Activated naive CD4-positive, alpha-beta T cell treated with Interleukin-2 at 50 U/mL for 16 hours (primary cell): ENCODE data around the gene CCDC87.
"Not testable (repeated sequence)": the region's sequence is repeated elsewhere in the genome, so short reads cannot be mapped to it uniquely, and the experiment has no call there.

Source experiments
- DNase-seq: peaks from one replicate; pipeline ENCODE4 v3.0.0-alpha.2; 2020

The CCDC87 gene

DNA sequence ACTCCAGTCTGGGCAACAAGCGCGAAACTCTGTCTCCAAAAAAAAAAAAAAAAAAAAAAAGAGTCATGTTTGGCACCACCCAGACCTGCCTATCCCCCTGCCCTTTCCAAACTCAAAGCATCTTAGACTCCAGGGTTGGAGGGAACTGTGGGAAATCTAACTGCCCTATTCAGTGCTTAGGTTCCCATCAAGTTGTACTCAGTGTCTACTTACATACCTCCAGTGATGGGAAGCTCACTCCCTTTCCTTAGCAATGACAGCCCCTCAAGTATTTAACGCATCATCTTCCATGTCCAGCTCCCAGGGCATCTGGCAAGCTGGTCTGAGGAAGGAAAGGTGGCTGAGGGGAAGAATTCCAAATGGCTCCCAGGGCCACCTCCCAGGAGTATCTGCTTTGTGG is 43.2 kb downstream of the CCDC87 start:
- no peak for DNase-seq

DNA sequence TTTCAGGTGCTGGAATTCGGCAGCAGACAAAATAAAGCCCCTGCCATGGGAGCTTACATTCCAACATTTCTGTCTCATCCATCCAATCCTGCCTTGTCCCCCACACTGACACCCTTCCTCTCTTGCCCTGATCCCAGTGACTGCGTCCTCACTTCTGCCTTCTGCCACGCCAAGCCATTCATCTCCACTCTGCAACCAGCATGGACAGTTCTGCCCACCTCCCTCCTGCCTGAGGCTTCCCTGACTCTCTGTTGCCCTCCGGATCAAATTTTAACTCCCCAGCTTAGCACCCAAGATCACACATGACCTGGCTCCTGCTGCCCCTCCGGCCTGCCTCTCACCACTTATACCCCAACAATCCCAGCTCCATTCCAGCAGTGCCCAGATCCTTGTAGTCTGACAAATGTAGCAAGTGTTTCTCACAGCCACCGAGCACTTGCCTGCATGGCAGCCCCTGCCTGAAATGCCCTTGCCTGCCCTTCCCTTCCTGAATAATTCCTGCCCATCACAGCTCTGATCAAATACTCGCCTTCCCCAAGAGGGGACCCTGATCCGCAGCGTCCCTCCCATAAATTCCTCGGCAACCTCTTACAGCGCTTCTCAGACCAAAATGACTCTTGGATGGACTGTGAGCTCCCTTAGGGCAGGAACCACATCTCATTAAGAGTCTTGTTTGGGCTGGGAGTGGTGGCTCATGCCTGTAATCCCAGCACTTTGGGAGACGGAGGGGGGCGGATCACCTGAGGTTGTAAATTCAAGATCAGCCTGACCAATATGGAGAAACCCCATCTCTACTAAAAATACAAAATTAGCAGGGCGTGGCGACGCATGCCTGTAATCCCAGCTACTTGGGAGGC is 43.9 kb downstream of the CCDC87 start:
- DNase-seq, result no peak

DNA sequence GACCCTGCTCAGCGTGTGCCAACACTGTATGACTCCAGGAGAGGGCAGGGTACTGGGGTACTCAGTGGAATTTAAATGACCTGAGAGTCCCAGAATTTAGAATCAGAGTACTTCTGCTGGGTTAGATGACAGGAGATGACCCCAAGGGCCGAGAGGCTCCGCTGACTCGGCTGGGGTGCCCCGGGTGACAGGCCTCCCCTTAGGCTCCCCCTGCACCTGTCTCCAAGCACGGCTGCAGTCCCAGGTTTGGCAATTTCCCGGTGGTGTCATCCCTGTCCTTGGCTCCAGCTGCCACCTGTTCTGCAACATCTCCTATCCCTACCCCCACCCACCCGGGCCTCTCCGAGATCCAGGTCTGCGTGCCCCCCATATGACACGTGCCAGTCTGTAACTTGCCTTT is 44.8 kb downstream of the CCDC87 start:
- no peak for DNase-seq

DNA sequence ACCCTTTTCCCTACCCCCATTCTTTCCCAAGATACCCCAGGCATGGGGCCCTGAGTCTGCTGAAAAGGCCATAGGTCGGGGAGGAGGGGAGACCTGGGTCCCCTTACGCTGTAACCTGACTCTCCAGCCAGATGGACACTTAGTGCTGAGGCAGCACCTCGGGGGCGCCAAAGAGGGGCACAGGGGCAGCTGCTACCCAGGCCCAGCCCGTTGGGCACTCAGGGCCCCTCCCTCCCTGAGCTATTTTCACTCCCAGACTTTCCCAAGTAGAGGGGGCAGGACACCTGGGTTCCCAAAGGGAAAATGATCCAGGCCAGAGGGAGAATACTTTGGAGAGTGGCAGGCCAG is 45.2 kb downstream of the CCDC87 start:
- no peak for DNase-seq

DNA sequence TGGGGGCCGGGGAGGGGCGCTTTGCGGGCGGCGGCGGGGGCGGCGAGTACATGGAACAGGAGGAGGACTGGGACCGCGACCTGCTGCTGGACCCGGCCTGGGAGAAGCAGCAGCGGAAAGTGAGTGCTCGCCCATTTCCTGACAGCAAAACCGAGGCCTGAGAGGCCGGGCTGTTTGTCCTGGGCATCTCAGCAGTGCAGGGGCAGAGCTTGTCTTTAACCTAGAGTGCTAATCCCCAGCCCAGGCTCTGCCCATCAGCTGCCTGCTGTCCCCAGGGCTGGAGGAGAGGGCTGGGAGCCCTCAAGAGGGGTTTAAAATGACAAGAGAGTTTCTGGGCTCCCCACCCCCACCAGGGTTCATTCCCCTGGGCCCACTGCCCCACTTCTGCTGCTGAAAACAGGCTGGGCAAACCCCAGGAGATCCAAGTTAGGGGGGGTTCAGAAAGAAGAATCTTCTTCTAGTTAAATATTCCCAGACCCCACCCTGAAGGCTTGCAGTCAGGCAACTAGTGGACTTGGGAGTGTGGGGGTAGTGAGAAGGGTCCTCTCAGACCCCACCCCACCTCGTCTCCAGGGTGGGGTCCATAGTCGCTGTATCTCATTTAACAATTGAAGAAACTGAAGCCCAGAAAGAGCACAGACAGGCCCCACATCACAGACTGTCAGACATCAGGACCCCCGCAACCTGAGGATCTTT is 45.7 kb downstream of the CCDC87 start:
- no peak for DNase-seq

DNA sequence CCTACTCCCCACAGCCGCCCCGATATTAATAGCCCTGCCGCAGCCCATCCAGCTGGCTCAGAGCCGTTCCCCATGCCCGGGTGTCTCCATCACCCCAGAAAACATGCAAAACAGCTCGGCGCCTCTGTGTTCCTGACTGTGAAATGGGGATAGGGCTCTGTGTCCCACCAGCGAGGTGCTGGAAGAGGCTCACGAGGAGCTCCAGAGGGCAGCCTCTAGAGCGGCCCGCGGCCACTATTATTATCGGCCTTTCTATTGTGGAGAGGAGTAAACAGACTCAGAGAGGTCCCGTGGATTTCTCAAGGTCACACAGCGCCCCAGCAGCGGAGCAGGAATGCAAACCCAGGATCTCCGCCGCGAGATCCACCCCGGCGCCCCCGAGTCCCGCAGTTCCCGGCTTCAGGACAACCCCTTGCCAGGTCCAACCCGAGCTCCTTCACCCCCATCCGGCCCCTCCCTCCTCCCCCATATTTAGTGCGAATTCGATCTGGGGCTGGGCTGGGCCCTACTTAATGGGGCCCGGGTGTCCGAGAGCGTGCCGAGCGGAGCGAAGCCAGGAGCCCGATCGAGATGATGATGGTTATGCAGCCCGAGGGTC is 46.4 kb downstream of the CCDC87 start, which contains the start of gene ACTN3:
TSS of gene ACTN3 (plus strand) at position 536 of the 598 bp plus-strand sequence. CDS start at position 571, 35 bp downstream.
- DNase-seq, result peak; percentile 24

DNA sequence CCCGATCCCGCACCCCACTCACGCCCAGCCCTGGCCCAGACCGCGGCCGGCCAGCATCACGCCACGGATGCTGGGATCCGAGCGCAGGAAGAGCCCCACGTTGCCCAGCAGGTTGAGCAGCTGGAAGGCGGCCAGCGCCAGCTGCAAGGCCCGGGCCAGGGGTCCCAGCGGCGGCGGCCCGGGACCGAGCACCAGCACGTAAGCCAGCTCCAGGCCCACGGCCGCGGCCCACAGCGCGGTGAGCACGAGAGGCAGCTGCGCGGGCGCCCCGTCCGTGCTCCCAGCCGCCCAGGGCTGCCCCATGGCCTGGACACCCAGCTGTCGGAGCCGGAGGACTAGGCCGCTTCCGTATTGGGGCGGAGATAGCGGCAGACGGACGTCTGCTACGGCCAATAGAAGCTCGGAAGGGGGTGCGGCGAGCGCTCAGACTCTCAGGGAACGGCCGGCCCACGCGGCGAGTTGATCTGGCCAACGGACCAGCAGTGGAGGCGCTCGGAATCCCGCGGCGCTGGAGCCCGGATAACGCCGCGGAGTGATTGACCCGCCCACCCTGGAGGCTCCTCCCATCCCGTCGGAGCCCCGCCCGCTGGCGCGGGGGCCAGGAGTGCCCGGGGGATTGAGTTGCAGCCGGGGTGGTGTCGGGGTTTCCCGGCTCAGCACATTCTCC is 47.0 kb downstream of the CCDC87 start, which contains the start of gene ZDHHC24:
TSS of gene ZDHHC24 (minus strand) at position 348 of the 667 bp plus-strand sequence. CDS start at position 303, 45 bp downstream.
- peak; percentile 93 for DNase-seq

DNA sequence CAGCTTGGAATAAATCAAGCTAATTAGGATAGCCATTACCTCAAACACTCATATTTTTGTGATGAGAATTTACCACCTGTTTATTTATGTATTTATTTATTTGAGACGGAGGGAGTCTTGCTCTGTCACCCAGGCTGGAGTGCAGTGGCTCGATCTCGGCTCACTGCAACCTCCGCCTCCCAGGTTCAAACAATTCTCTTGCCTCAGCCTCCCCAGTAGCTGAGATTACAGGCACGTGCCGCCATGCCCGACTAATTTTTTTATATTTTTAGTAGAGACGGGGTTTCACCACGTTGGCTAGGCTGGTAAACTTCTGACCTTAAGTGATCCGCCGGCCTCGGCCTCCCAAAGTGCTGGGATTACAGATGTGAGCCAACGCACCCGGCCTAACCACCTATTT is 47.9 kb downstream of the CCDC87 start:
- not testable (repeated sequence) for DNase-seq

DNA sequence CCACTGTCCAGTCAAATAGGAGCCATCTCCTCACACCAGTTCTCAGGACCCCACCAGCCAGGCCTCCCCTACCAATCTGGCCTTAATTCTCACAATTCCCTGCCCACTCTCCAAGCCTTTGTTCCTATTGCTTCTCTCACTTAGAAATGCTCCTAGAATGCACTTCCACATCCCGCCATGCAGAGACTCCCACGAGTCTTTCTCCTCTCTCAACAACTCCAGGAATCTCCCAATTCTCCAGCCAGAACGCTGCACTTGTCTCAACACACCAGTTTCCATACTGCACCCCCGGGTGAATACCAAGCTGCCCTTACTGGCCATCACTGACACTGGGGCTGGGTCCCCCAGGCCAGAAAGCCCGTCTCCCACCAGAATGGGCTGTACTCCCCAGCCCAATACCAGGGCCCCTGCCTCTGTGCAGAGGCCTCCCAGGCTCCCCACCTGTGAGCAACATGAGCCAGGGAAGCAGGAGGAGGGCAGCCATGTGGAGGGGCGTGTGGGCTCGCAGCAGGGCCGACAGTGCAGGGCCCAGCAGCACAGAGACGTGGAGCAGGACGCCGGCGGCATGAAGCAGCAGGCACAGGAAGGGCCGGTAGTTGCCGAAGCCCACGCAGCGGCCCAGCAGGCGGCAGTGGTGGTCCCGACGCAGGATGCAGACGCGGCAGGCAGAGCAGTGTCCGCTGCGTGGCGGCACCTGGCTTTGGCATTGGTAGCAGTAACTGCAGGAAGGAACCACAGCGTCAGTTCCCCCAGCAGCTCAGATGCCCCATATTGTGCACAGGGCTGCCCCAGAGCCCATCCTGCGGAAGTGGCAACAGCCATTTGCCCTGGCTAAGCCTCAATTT is 49.4 kb downstream of the CCDC87 start:
- peak; percentile 47 for DNase-seq

DNA sequence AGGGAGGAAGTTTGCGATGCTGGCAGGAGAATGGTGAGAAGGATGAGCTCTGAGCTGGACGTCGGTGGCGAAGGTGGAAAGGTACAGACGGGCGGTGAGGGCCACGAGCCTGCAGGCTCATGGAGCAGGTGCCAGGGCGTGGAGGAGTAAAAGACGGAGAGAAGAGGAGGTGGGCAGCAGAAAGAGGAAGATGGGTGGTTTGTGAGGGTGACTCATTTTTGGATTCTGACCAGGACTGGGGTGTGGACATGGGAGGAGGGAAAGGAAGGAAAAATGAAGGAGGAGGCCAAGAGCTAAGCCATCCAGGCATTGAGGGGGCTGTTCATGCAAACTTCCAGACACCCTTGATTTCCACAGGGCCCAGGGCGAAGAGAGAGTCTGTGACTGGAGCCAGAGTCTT is 50.5 kb downstream of the CCDC87 start:
- no peak for DNase-seq

DNA sequence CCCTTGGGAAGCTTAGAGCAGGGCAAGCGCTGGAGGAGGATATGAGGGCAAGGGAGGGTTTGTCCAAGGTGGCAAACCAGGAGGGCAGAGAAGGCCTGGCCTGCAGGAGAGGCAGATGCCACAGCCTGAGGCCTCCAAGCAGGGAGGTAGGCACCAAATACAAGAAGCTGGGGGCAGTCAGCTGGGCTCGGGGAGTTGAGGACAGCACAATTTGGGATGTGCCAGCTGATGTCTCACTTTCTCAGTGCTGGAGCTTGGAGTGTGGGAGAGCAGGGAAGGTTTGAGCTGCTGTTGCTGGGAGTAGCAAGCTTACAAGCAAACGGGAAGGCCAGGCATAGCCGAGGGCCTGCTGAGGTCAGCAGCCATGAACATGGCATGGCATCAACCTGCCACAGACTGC is 51.0 kb downstream of the CCDC87 start:
- DNase-seq, result no peak

DNA sequence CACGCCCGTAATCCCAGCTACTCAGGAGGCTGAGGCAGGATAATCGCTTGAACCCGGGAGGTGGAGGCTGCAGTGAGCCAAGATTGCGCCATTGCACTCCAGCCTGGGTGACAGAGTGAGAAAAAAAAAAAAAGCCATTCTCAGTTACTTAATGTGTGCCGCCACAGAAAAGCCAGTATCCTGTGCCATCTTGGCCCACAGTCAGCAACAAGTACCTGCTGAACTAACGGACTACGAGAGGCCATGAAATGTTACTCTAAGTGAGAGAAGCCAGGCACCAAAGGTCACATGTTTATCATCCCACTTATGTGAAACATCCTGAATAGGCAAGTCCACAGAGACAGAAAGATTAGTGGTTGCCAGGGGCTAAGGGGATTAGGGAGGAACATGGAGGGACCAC is 52.3 kb downstream of the CCDC87 start:
- not testable (repeated sequence) for DNase-seq
